H1 (cell line): Measurements from ENCODE around the gene MPND. TPM values are rescaled to one million over a fixed set of nuclear protein-coding genes. Genes with fewer than 3 reads are reported as not detected.

ENCODE experiments used
- CTCF ChIA-PET: fragments of 300-600 bp; sonication (Branson Sonifier 250); formaldehyde crosslinking; loops from one replicate; lab custom pipeline; 2021; ENCODE audit not compliant: partially characterized antibody; lab: Charles Lee
- POLR2A ChIA-PET: fragments of 300-600 bp; sonication (Branson Sonifier 250); formaldehyde crosslinking; loops from one replicate; lab custom pipeline; 2021; ENCODE audit warnings: inconsistent platforms; ENCODE audit not compliant: partially characterized antibody; lab: Charles Lee
- DNase-seq, 2 experiments: peaks; one replicate each; pipeline versions ENCODE4 v3.0.0 to v3.0.0-alpha.2; 2010 to 2022; ENCODE audit warnings: low spot score in 2 of 2, low read depth in 1 of 2, mixed read lengths in 1 of 2
- FAIRE-seq: peaks from 2 replicates; lab custom pipeline; 2011; peaks lifted over from hg19 to GRCh38; lab: Jason Lieb, UNC
- H2AFZ ChIP-seq: 2 replicates; pipeline ENCODE4 v1.8.1; 2012; ENCODE audit warnings: low read length, inconsistent platforms
- H2AK5ac ChIP-seq: 2 replicates; pipeline ENCODE4 v1.6.1; 2013; ENCODE audit warnings: low read depth, low read length
- H2BK120ac ChIP-seq: replicated peaks from 2 replicates; pipeline ENCODE3; 2013; ENCODE audit warnings: low read depth, low read length, inconsistent platforms
- H2BK12ac ChIP-seq: 2 replicates; pipeline ENCODE4 v1.6.1; 2013; ENCODE audit warnings: low read depth, low read length
- H2BK15ac ChIP-seq: 2 replicates; pipeline ENCODE4 v1.6.1; 2013; ENCODE audit warnings: low read length
- H2BK20ac ChIP-seq: 2 replicates; pipeline ENCODE4 v1.6.1; 2013; ENCODE audit warnings: low read length
- H2BK5ac ChIP-seq: 2 replicates; pipeline ENCODE4 v1.6.1; 2013; ENCODE audit warnings: low read depth, low read length
- H3K14ac ChIP-seq: 2 replicates; pipeline ENCODE4 v1.6.1; 2013; ENCODE audit warnings: inconsistent platforms; ENCODE audit not compliant: insufficient read length
- H3K18ac ChIP-seq: 2 replicates; pipeline ENCODE4 v1.6.1; 2013; ENCODE audit warnings: low read length; ENCODE audit errors: extremely low read depth
- H3K23ac ChIP-seq: 2 replicates; pipeline ENCODE4 v1.6.1; 2013; ENCODE audit warnings: inconsistent platforms; ENCODE audit not compliant: insufficient read length
- H3K23me2 ChIP-seq: 2 replicates; pipeline ENCODE4 v1.6.1; 2013; ENCODE audit warnings: low read depth, low read length
- H3K27ac ChIP-seq: 2 replicates; pipeline ENCODE4 v1.6.1; 2011; ENCODE audit warnings: low read depth, low read length, inconsistent platforms
- H3K27me3 ChIP-seq, 4 experiments: replicated peaks in 1 of 4; 1 replicate in 1 of 4; 2 replicates in 3 of 4; pipeline versions ENCODE4 v1.6.1 to v1.8.1; 2011 to 2013; ENCODE audit warnings: low read length in 3 of 4, mild to moderate bottlenecking in 3 of 4, inconsistent platforms in 2 of 4, mixed read lengths in 2 of 4, moderate library complexity in 1 of 4; ENCODE audit not compliant: control insufficient read depth in 3 of 4, insufficient read depth in 3 of 4; ENCODE audit errors: extremely low read depth in 1 of 4
- H3K36me3 ChIP-seq, 4 experiments: 2 replicates each; pipeline versions ENCODE4 v1.6.1 to v1.8.1; 2011 to 2013; ENCODE audit warnings: mild to moderate bottlenecking in 4 of 4, low read length in 3 of 4, moderate library complexity in 2 of 4, control low read depth in 1 of 4, inconsistent platforms in 1 of 4; ENCODE audit not compliant: insufficient read depth in 4 of 4, control insufficient read depth in 2 of 4
- H3K4ac ChIP-seq: replicated peaks from 2 replicates; pipeline ENCODE3; 2013; ENCODE audit warnings: low read length, low read depth, mixed read lengths, inconsistent platforms; ENCODE audit not compliant: insufficient read length
- H3K4me1 ChIP-seq, 4 experiments: replicated peaks in 1 of 4; 1 replicate in 1 of 4; 2 replicates in 3 of 4; pipeline versions ENCODE4 v1.6.1 to v1.8.1; 2011 to 2013; ENCODE audit warnings: low read length in 3 of 4, inconsistent platforms in 2 of 4, mixed read lengths in 1 of 4; ENCODE audit not compliant: insufficient read depth in 4 of 4, control insufficient read depth in 3 of 4
- H3K4me2 ChIP-seq, 2 experiments: 2 replicates each; pipeline versions ENCODE4 v1.6.1 to v1.8.1; 2011 to 2013; ENCODE audit warnings: low read depth in 2 of 2, low read length in 2 of 2, control low read depth in 1 of 2, inconsistent platforms in 1 of 2, mild to moderate bottlenecking in 1 of 2; ENCODE audit not compliant: insufficient read depth in 1 of 2
- H3K4me3 ChIP-seq, 4 experiments: fragments of 200-600, 300-600 bp in 1 of 4; sonication (generic), shearing (Covaris generic), sonication (Bioruptor Twin) in 1 of 4; 2 replicates each; pipeline versions ENCODE4 v1.5.1 to v1.8.1; 2011 to 2016; ENCODE audit warnings: low read length in 4 of 4, low read depth in 3 of 4, control low read depth in 2 of 4, inconsistent platforms in 2 of 4, mild to moderate bottlenecking in 2 of 4, mixed read lengths in 1 of 4, moderate library complexity in 1 of 4; ENCODE audit not compliant: insufficient read depth in 2 of 4; ENCODE audit errors: extremely low read depth in 1 of 4
- H3K56ac ChIP-seq: replicated peaks from 2 replicates; pipeline ENCODE3; 2013; ENCODE audit warnings: low read depth, mild to moderate bottlenecking, mixed read lengths, low read length, inconsistent platforms; ENCODE audit not compliant: insufficient read length
- H3K79me1 ChIP-seq: 2 replicates; pipeline ENCODE4 v1.6.1; 2013; ENCODE audit warnings: low read depth, low read length, control low read depth
- H3K79me2 ChIP-seq, 2 experiments: 2 replicates each; pipeline versions ENCODE4 v1.6.1 to v1.8.1; 2012 to 2013; ENCODE audit warnings: low read length in 2 of 2, mild to moderate bottlenecking in 2 of 2, inconsistent platforms in 1 of 2; ENCODE audit not compliant: insufficient read depth in 2 of 2, control insufficient read depth in 1 of 2
- H3K9ac ChIP-seq, 4 experiments: replicated peaks in 1 of 4; 1 replicate in 1 of 4; 2 replicates in 3 of 4; pipeline versions ENCODE4 v1.6.1 to v1.8.1; 2011 to 2013; ENCODE audit warnings: low read depth in 3 of 4, low read length in 3 of 4, control low read depth in 2 of 4, mild to moderate bottlenecking in 2 of 4, moderate library complexity in 2 of 4, inconsistent platforms in 1 of 4; ENCODE audit errors: extremely low read depth in 1 of 4
- H3K9me3 ChIP-seq, 2 experiments: 2 replicates each; pipeline versions ENCODE4 v1.6.1 to v1.8.1; 2012 to 2013; ENCODE audit warnings: mild to moderate bottlenecking in 2 of 2, moderate library complexity in 2 of 2, control low read depth in 1 of 2, inconsistent platforms in 1 of 2, low read depth in 1 of 2, low read length in 1 of 2, mixed read lengths in 1 of 2; ENCODE audit not compliant: insufficient read depth in 2 of 2
- H4K20me1 ChIP-seq, 2 experiments: replicated peaks in 1 of 2; 2 replicates each; pipeline versions ENCODE3 to v1.8.1; 2011 to 2013; ENCODE audit warnings: inconsistent platforms in 2 of 2, low read length in 2 of 2, mild to moderate bottlenecking in 1 of 2; ENCODE audit not compliant: insufficient read depth in 2 of 2, control insufficient read depth in 1 of 2
- H4K5ac ChIP-seq: 2 replicates; pipeline ENCODE4 v1.6.1; 2013; ENCODE audit warnings: low read length, low read depth, mixed read lengths, inconsistent platforms; ENCODE audit not compliant: insufficient read length
- H4K8ac ChIP-seq: 2 replicates; pipeline ENCODE4 v1.8.0; 2013; ENCODE audit warnings: mild to moderate bottlenecking, moderate library complexity, low read length, inconsistent platforms; ENCODE audit not compliant: insufficient read depth; ENCODE audit errors: extremely low read depth
- H4K91ac ChIP-seq: replicated peaks from 2 replicates; pipeline ENCODE3; 2013; ENCODE audit warnings: low read length, mixed read lengths, inconsistent platforms; ENCODE audit not compliant: insufficient read length
- CHD1 ChIP-seq: IDR thresholded peaks from 2 replicates; pipeline ENCODE4 v1.6.1; 2012; ENCODE audit warnings: low read depth, low read length, improper control_type of control experiment
- POLR2A ChIP-seq, 2 experiments: IDR thresholded peaks; 1 replicate in 1 of 2; 2 replicates in 1 of 2; pipeline ENCODE4 v1.6.1; 2011; ENCODE audit warnings: low read depth in 2 of 2, low read length in 2 of 2, mild to moderate bottlenecking in 2 of 2; ENCODE audit errors: control extremely low read depth in 1 of 2
- POLR2AphosphoS5 ChIP-seq: IDR thresholded peaks from 2 replicates; pipeline ENCODE4 v1.6.1; 2011; ENCODE audit warnings: low read depth, low read length
- RAD21 ChIP-seq, 2 experiments: IDR thresholded peaks in 1 of 2; conservative IDR thresholded peaks in 1 of 2; 2 replicates each; pipeline ENCODE4 v1.6.1; 2011; ENCODE audit warnings: low read depth in 2 of 2, low read length in 2 of 2, improper control_type of control experiment in 1 of 2, inconsistent platforms in 1 of 2, mild to moderate bottlenecking in 1 of 2, moderate library complexity in 1 of 2
- RBBP5 ChIP-seq: IDR thresholded peaks from 2 replicates; pipeline ENCODE4 v1.7.1; 2012; ENCODE audit warnings: low read depth, mild to moderate bottlenecking, inconsistent platforms, low read length, moderate library complexity, borderline replicate concordance
- TCF12 ChIP-seq: IDR thresholded peaks from 2 replicates; pipeline ENCODE4 v1.6.1; 2011; ENCODE audit warnings: low read depth, mild to moderate bottlenecking, low read length
- YY1 ChIP-seq: IDR thresholded peaks from 2 replicates; pipeline ENCODE4 v1.6.1; 2011; ENCODE audit warnings: low read depth, mild to moderate bottlenecking, low read length
- WGBS, 2 experiments: shearing (Covaris generic) in 1 of 2; methylation state at CpG; one replicate each; pipeline versions ENCODE4 v1.1.6 to v1.1.7; 2013 to 2015; ENCODE audit warnings: low lambda C conversion rate in 2 of 2, mixed read lengths in 2 of 2, inconsistent platforms in 1 of 2, low coverage in 1 of 2, missing lambda C conversion rate in 1 of 2; ENCODE audit not compliant: insufficient replicate concordance in 2 of 2, insufficient coverage in 1 of 2, insufficient read length in 1 of 2; ENCODE audit errors: extremely low coverage in 1 of 2, missing lambda C conversion rate in 1 of 2; 5-methylcytosine and 5-hydroxymethylcytosine counted together
- polyA plus RNA-seq, 7 experiments: library from polyadenylated mRNA; depleted of rRNA in 3 of 7; stranded (reverse) in 5 of 7; unstranded in 2 of 7; fragments of >200 nt in 5 of 7; fragments of 200-250 nt in 2 of 7; gene quantifications; 1 replicate in 5 of 7; 2 replicates in 1 of 7; 4 replicates in 1 of 7; pipeline versions ENCODE4 v1.2.1 to v1.2.3, GENCODE V29; 2011 to 2013; ENCODE audit warnings: missing spikeins in 2 of 7, mixed read lengths in 2 of 7
- total RNA-seq: library from RNA; stranded (reverse); fragmentation: NEBNext Ultra II Directional; extraction: Animal tissue kit (Norgen Biotek cat#: 25700); gene quantifications from 2 replicates; pipeline ENCODE4 v1.2.1, GENCODE V29; 2021
- TF ChIP-seq, protein P1 (sequence below): IDR thresholded peaks from 2 replicates; pipeline ENCODE4 v1.6.1; 2012; ENCODE audit warnings: inconsistent platforms
- TF ChIP-seq, protein P2 (sequence below): IDR thresholded peaks from 2 replicates; pipeline ENCODE4 v1.6.1; 2012; ENCODE audit warnings: inconsistent platforms

The MPND gene
- total and polyA plus RNA-seq, 2 of the 8 experiments (the other 6 are each of a cell fraction or from before 2014, with no cell fraction given), result 22.9 to 27.7 TPM

DNA sequence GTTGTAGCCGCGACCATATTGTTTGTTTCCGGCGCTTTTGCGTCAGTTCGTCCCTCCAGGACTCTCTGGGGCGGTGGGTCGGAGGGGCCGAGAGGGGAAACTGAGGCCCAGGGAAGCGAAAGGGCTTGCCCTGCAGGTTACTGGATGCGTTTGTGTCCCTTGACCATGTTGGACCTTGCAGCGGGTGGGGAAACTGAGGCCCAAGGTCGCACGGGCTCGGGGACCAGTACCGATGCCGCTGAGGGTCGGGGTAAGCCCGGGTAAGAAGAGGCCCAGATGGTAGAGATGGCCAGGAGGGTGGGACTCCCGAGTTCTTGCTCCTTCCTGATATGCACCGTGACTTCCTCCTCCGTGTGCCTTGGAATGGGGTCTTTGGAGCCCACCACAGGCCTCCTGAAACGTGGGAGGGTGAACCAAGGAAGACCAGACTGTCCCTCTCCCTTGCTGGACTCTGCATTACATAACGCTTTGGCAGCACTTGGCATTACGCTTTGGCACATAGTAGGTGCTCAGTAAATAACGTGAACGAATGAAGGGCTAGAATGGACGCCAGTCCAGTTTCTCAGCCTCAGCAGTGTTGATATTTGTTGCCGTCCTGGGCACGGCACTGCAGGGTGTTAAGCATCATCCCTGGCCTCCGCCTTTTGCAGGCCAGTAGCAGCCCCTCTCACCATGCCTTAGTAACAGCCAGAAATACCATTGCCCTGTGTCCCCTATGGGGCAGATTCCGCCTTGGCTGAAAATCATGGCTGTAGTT is 59.8 kb downstream of the MPND start:
- peaks cover 12% of the 10 kb centered on the region for H3K23me2 ChIP-seq
- peaks cover 18 to 20% of the 10 kb centered on the region in 2 experiments for H4K20me1 ChIP-seq
- peaks cover 40 to 70% of the 10 kb centered on the region in 2 experiments for H3K79me2 ChIP-seq
- TF ChIP-seq POLR2AphosphoS5, result peak; percentile 48; the same call in 1 of the 2 replicates
- TF ChIP-seq TCF12, result no peak
- TF ChIP-seq POLR2A (IDR thresholded peaks at IDR 0.05; ENCODE audit: control extremely low read depth in 1 of 2, low read depth in 2 of 2, low read length in 2 of 2), result peak in 1 of 2 experiments; percentile 62; a peak in 2 of 3 replicates
- TF ChIP-seq, protein P1, sequence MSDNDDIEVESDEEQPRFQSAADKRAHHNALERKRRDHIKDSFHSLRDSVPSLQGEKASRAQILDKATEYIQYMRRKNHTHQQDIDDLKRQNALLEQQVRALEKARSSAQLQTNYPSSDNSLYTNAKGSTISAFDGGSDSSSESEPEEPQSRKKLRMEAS, result 0 out of 2 replicates have a peak, but pooled peaks have one; percentile 16
- no peak for TF ChIP-seq RAD21 (IDR thresholded peaks at IDR 0.05 in 1 of 2, conservative IDR thresholded peaks at IDR 0.05 in 1 of 2; ENCODE audit: low read depth in 2 of 2, low read length in 2 of 2)
- TF ChIP-seq YY1, result no peak
- TF ChIP-seq, protein P2, sequence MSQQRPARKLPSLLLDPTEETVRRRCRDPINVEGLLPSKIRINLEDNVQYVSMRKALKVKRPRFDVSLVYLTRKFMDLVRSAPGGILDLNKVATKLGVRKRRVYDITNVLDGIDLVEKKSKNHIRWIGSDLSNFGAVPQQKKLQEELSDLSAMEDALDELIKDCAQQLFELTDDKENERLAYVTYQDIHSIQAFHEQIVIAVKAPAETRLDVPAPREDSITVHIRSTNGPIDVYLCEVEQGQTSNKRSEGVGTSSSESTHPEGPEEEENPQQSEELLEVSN, result 0 out of 2 replicates have a peak, but pooled peaks have one; percentile 8
- TF ChIP-seq CHD1, result 0 out of 2 replicates have a peak, but pooled peaks have one; percentile 50
- 0 out of 2 replicates have a peak, but pooled peaks have one; percentile 32 for TF ChIP-seq RBBP5
- peak overlapping the region; percentile 67 to 98 (median 96) for H3K4me3 ChIP-seq
- peak overlapping the region; percentile 47 for H3K4ac ChIP-seq
- peak overlapping the region; percentile 98 to 100 (median 99) for H3K9ac ChIP-seq
- peak overlapping the region; percentile 93 for H2BK5ac ChIP-seq
- FAIRE-seq, result no peak
- H2AFZ ChIP-seq, result no peak overlapping the region
- H3K4me1 ChIP-seq, result peaks cover 2 to 13% (median 4%) of the 10 kb centered on the region in 4 experiments; a peak in 5 of 7 replicates
- H3K36me3 ChIP-seq, result peaks cover 0 to 13% (median 3%) of the 10 kb centered on the region in 4 experiments; a peak in 3 of 8 replicates
- H3K14ac ChIP-seq, result peak overlapping the region; percentile 37
- peak overlapping the region; percentile 34 for H3K56ac ChIP-seq
- H3K23ac ChIP-seq, result no peak overlapping the region
- no peak overlapping the region for H2BK120ac ChIP-seq
- ChIA-PET CTCF (interaction anchor here (1.3 to 3.3 kb wide), 4 partner anchors 28 to 136 kb away, joined by 4 to 16 read pairs (median 6); no protein-coding TSS in a partner anchor), POLR2A (interaction anchor here (1.2 to 49.6 kb wide), 6 partner anchors 9 to 111 kb away, joined by 3 to 1590 read pairs (median 4); partner anchors contain the start of gene UBXN6)
- no peak overlapping the region for H2BK20ac ChIP-seq
- H2BK12ac ChIP-seq, result peak overlapping the region; percentile 87
- peak overlapping the region; percentile 82; the same call in 1 of the 2 replicates for H4K8ac ChIP-seq
- peak overlapping the region; percentile 99 to 100 for H3K4me2 ChIP-seq
- peak overlapping the region; percentile 94 for H3K27ac ChIP-seq
- WGBS, 2 experiments, result 14% methylated on average over 29 of the region's 32 CpGs; no CpG with 5 or more reads in 1 of the 2 experiments
- H2AK5ac ChIP-seq, result peak overlapping the region; percentile 99
- no peaks in the 10 kb centered on the region for H3K27me3 ChIP-seq
- H3K79me1 ChIP-seq, result peaks cover 12% of the 10 kb centered on the region
- DNase-seq, result no peak
- no peak overlapping the region for H2BK15ac ChIP-seq
- peak overlapping the region; percentile 95 for H3K18ac ChIP-seq
- peak overlapping the region; percentile 14 for H4K91ac ChIP-seq
- H4K5ac ChIP-seq, result peak overlapping the region; percentile 57
- no peaks in the 10 kb centered on the region for H3K9me3 ChIP-seq
